AG20443 (cell line): ENCODE data around the gene SCRN3.
"Not testable (repeated sequence)": the region's sequence is repeated elsewhere in the genome, so short reads cannot be mapped to it uniquely, and the experiment has no call there.

Experiments
- DNase-seq: peaks from one replicate; pipeline ENCODE4 v3.0.0; 2012; ENCODE audit warnings: low spot score, mixed read lengths

The SCRN3 gene, protein sequence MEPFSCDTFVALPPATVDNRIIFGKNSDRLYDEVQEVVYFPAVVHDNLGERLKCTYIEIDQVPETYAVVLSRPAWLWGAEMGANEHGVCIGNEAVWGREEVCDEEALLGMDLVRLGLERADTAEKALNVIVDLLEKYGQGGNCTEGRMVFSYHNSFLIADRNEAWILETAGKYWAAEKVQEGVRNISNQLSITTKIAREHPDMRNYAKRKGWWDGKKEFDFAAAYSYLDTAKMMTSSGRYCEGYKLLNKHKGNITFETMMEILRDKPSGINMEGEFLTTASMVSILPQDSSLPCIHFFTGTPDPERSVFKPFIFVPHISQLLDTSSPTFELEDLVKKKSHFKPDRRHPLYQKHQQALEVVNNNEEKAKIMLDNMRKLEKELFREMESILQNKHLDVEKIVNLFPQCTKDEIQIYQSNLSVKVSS

GRCh38 chr2:174395284-174395968 lies at the start of gene SCRN3:
SCRN3 (plus strand) TSS chr2:174395730; CDS start chr2:174398284, 2,554 bp downstream.
- peak; percentile 90 for DNase-seq

- DNase-seq = no peak
Measured at GRCh38 chr2:174350018-174350417, 45.5 kb upstream of the SCRN3 start.

DNA sequence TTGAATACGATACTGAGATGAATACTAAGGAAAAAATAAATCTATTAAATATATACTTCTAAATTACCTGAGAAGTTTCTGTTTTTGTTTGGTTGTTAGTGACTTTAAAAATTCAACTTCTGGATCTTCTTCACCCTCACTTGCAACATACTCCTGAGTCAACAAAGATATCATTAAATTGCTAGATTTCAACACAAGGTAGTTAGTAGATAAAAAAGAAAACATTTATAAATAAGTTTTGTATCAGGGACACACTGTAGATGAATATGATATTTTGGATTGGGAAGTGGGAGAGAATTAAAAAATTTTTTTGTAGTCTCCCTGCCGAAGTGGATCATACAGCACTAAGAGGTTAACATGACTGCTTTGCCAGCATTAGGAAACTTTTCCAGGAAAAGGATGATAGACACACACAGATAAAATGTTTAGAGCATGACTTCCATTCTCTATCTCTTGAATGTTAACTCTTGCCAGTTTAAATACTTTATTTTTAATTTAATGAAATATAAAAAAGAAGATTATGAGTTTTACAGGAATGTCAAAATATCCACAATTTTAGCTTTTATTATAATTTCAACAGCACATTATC lies 44.8 kb upstream of the SCRN3 start:
- DNase-seq = no peak

GRCh38 chr2:174353004-174353403 lies 42.5 kb upstream of the SCRN3 start:
- DNase-seq = no peak

DNA sequence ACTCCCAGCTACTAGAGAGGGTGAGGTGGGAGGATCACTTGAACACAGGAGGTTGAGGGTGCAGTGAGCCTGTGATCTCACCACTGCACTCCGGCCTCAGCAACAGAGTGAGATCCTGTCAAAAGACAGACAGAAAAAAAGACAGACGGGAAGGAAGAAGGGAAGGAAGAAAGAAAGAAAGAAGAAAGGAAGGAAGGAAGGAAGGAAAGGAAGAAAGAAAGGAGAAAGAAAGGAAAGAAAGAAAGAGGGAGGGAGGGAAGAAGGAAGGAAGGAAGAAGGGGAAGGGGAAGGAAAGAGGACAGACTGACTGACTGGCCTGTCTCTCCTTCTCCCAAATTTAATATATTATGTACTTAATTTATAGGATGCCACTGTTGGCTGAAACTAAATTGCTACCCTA lies 39.2 kb upstream of the SCRN3 start:
- no peak for DNase-seq

DNA sequence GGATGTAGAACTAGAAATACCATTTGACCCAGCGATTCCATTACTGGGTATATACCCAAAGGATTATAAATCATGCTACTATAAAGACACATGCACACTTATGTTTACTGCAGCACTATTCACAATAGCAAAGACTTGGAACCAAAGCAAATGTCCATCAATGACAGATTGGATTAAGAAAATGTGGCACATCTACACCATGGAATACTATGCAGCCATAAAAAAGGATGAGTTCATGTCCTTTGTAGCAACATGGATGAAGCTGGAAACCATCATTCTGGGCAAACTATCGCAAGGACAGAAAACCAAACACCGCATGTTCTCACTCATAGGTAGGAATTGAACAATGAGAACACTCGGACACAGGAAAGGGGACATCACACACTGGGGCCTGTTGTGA lies 35.9 kb upstream of the SCRN3 start:
- not testable (repeated sequence) for DNase-seq

DNA sequence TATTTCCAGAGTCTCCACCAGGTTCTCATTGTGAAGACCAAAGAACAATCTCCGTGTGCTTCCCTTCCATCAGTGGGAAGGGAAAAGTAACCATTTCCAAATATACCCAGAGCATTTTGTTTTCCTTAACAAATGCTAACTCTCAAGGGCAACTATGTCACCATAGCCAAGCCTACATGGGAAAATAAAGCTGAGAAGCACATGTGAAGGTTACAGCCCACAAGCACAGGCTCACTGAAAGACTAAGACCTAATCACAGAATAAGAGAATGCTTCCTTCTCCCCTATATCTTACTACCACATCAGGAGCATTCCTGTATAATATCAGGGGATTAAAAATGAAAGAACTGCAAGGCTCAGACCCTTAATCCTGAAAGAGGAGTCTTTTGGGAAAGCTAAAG lies 32.6 kb upstream of the SCRN3 start:
- DNase-seq = no peak

GRCh38 chr2:174363492-174364225 lies 31.9 kb upstream of the SCRN3 start:
- DNase-seq = not testable (repeated sequence)

- DNase-seq = no peak
Measured at GRCh38 chr2:174364628-174365027, 30.9 kb upstream of the SCRN3 start.

DNA sequence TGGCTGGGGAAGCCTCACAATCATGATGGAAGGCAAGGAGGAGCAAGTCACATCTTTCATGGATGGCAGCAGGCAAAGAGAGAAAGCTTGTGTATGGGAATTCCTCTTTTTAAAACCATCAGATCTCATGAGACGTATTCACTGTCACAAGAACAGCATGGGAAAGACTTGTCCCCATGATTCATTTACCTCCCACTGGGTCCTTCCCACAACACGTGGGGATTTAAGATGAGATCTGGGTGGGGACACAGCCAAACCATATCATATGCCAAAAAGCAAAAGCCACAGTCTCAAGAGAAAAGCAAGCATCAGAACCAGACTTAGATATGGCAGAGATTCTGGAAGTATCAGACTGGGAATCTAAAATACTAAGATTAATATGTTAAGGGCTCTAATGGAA lies 30.0 kb upstream of the SCRN3 start:
- DNase-seq = no peak

DNA sequence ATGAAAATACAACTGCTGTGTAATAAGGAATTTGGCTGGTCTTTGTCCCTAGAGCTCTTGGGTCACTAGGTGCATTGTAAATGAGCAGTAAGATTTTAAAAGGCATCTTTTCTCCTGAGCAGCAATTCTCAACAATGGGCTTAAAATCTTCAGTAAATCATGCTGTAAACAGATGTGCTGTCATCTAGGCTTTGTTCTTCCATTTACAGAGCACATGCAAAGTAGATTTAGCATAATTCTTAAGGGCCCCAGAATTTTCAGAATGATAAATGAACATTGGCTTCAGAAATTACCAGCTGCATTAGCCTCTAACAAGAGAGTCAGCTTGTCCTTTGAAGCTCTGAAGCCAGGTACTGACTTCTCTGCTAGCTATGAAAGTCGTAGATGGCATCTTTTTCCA lies 26.8 kb upstream of the SCRN3 start:
- no peak for DNase-seq

GRCh38 chr2:174376967-174377366 lies 18.6 kb upstream of the SCRN3 start:
- no peak for DNase-seq

DNA sequence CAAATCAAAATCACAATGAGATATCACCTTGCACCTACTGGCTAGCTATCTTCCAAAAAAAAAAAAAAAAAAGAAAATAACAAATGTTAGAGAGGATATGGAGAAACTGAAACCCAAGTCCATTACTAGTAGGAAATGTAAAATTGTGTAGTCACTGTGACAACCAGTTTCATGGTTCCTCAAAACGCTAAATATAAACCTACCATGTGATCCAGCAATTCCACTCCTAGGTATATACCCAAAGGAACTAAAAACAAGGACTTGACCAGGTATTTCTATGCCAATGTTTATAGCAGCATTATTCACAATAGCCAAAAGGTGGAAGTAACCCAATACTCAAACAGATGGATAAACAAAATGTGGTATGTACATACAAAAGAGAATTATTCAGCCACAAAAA lies 11.7 kb upstream of the SCRN3 start:
- DNase-seq = no peak

DNA sequence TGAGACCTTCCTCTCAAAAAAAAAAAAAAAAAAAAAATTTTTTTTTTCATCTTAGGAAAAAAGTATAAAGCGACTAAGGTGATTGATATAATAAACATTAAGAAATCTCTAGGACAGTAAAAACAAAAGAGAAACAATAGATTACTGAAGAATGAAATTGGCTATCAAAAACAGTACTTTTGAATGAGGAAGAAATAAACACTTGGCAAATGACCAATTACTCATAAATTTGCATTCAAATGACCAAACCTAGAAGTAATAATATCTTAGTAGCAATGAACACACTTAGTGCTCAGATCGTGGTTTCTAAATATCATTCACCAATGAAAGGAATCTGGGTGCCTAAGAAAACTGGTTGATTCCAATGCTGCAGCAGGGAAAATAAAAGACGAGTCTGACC lies 10.3 kb upstream of the SCRN3 start:
- no peak for DNase-seq

GRCh38 chr2:174388706-174389105 lies 6.8 kb upstream of the SCRN3 start:
- DNase-seq = not testable (repeated sequence)

DNA sequence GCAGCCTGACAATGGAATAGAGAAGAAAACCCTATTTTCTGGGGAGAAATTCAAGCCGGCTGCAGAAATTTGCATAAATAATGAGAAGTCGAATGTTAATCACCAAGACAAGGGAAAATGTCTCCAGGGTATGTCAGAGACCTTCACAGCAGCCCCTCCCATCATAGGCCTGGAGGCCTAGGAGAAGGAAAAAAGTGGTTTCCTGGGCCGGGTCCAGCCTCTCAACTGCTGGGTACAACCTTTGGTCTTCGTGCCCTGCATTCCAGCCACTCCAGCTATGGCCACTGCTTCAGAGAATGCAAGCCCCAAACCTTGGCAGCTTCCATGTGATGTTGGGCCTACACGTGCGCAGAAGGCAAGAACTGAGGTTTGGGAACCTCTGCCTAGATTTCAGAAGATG lies 6.0 kb upstream of the SCRN3 start:
- no peak for DNase-seq

DNA sequence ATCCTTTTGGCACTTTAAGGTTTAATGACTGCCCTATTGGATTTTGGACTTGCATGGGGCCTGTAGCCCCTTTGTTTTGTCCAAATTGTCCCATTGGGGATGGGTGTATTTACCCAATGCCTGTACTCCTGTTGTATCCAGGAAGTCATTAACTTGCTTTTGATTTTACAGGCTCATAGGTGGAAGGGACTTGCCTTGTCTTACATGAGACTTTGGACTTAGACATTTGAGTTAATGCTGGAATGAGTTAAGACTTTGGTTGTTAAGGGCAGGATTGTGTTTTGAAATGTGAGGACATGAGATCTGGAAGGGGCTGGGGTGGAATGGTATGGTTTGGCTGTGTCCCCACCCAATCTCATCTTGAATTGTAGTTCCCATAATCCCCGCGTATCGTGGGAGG lies 5.2 kb upstream of the SCRN3 start:
- DNase-seq = not testable (repeated sequence)

DNA sequence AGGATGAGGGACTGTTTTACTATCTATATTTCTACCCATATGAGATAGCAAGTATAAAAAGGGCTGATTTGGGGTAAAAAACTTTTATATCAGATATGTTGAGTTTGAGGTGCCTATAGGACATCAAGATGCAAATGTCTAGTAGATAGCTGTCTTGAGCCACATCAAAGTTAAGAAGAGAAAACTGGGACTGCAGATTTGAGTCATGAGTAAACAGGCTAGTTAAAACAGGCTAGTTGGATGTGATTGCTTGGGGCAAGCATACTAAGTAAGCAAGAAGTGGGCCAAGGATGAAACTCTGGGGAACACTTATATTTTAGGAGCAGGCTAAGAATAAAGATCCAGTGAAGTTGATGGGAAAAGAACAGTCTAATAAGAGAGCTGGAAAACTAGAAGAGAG lies 2.8 kb upstream of the SCRN3 start:
- DNase-seq = no peak

DNA sequence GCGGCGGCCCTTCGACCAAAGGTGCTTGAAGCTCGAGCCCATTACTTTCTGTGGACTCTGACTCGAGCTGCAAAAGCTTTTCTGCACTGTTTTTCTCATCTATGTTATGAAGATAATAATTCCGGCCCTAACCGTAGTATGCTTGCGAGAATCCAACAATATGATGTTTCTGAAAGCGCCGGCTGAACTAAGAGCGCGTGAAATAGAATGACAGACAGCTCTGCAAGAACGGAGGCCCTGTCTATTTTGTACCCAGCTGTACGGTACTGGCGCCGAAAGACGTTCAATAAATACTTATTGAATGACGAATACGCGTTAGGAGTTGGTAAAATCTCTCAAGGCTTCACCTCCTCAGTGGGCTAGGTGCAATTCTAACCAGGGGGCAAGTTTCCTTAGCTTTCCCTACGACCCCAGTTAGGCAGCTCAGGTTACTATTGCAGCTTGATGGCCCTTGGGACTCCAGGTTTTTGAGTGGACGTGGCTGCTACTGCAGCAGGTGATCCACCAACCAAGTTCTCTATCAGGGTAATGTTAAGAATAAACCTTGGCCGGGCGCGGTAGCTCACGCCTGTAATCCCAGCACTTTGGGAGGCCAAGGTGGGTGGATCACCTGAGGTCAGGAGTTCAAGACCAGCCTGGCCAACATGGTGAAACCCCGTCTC lies 570 bp downstream of the SCRN3 start:
- peak; percentile 13 for DNase-seq

DNA sequence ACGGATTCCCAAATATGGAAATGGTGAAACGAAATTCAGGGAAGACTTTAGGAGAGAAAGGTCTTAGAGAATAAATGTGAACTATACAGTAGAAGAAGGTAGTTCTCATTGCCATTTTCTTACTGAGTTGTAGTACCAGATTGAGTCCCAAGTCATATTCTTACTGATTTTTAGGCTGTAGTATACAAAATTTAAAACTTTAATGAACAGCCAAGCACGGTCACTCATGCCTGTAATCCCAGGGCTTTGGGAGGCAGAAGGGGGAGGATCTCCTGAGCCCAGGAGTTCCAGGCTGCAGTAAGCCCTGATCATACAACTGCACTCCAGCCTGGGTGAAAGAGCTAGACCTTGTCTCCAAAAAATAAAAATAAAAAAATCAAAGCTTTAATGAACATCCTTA lies 2.2 kb downstream of the SCRN3 start:
- no peak for DNase-seq

- DNase-seq = no peak
Measured at GRCh38 chr2:174399171-174399570, 3.6 kb downstream of the SCRN3 start.

DNA sequence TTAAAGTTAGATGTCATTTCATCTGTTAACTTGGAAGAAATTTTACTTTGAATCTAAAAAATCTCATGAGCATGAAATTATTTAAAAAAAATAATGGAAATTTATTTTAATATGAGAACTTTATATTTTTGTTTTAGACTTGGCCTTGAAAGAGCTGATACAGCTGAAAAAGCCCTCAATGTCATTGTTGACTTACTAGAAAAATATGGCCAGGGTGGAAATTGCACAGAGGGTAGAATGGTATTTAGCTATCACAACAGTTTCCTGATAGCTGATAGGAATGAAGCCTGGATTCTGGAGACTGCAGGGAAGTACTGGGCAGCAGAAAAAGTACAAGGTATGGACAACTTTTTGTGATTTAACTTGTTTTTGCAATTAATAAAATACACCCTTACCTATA lies 5.3 kb downstream of the SCRN3 start:
- no peak for DNase-seq
